ENCODE data around the gene SCNM1.

Gene SCNM1

GRCh38 chr1:151143057-151143435, 22.9 kb upstream of the SCNM1 start:
- no peak overlapping the region for H3K4me3 ChIP-seq (replicated peaks; ENCODE audit: low read depth, low read length)
- no peak for TF ChIP-seq CTCF (IDR thresholded peaks at IDR 0.05; ENCODE audit: low read length, missing control alignments)
- no peak for DNase-seq (ENCODE audit: low read depth)

GRCh38 chr1:151143986-151144385, 22.0 kb upstream of the SCNM1 start:
- H3K4me3 ChIP-seq (replicated peaks; ENCODE audit: low read depth, low read length), result no peak overlapping the region
- no peak for TF ChIP-seq CTCF (IDR thresholded peaks at IDR 0.05; ENCODE audit: low read length, missing control alignments)
- DNase-seq (ENCODE audit: low read depth), result no peak

- peak; percentile 20 for DNase-seq (ENCODE audit: low read depth)
- H3K4me3 ChIP-seq (replicated peaks; ENCODE audit: low read depth, low read length), result peak overlapping the region; percentile 71
- TF ChIP-seq CTCF (IDR thresholded peaks at IDR 0.05; ENCODE audit: low read length, missing control alignments), result no peak
These were observed 21.3 kb upstream of the SCNM1 start for GRCh38 chr1:151144474-151145303.

GRCh38 chr1:151145304-151146071, 20.5 kb upstream of the SCNM1 start:
- TF ChIP-seq CTCF (IDR thresholded peaks at IDR 0.05; ENCODE audit: low read length, missing control alignments), result no peak
- peak overlapping the region; percentile 71 for H3K4me3 ChIP-seq (replicated peaks; ENCODE audit: low read depth, low read length)
- DNase-seq (ENCODE audit: low read depth), result peak; percentile 13

GRCh38 chr1:151146072-151146411, 19.9 kb upstream of the SCNM1 start:
- peak overlapping the region; percentile 71 for H3K4me3 ChIP-seq (replicated peaks; ENCODE audit: low read depth, low read length)
- no peak for DNase-seq (ENCODE audit: low read depth)
- TF ChIP-seq CTCF (IDR thresholded peaks at IDR 0.05; ENCODE audit: low read length, missing control alignments), result no peak

- no peak for TF ChIP-seq CTCF (IDR thresholded peaks at IDR 0.05; ENCODE audit: low read length, missing control alignments)
- H3K4me3 ChIP-seq (replicated peaks; ENCODE audit: low read depth, low read length), result peak within 1 kb of the TSS; percentile 71
- DNase-seq (ENCODE audit: low read depth), result peak; percentile 92
These were observed 19.4 kb upstream of the SCNM1 start, which contains the start of gene SEMA6C for GRCh38 chr1:151146412-151147131. TSS of gene SEMA6C (minus strand) at chr1:151146631. CDS start at chr1:151142621, 4,010 bp downstream.

All from fibroblast of pulmonary artery (primary cell).